BE2C (cell line): ENCODE data around the gene PSMD2.

Experiments
- DNase-seq: peaks from one replicate; pipeline ENCODE4 v3.0.0-alpha.2; 2020
- H3K27me3 ChIP-seq: fragments of 250-450 bp; sonication (Bioruptor Pico); 2 replicates; pipeline ENCODE4 v1.5.1; 2020; ENCODE audit warnings: mild to moderate bottlenecking
- H3K36me3 ChIP-seq: fragments of 250-450 bp; sonication (Bioruptor Pico); 2 replicates; pipeline ENCODE4 v1.5.1; 2020; ENCODE audit warnings: mild to moderate bottlenecking
- H3K4me1 ChIP-seq: fragments of 250-450 bp; sonication (Bioruptor Pico); 2 replicates; pipeline ENCODE4 v1.5.1; 2020
- H3K4me3 ChIP-seq: 2 replicates; pipeline ENCODE4 v1.5.1; 2011; ENCODE audit warnings: low read depth, low read length
- H3K9me3 ChIP-seq: fragments of 250-450 bp; sonication (Bioruptor Pico); 2 replicates; pipeline ENCODE4 v1.5.1; 2020
- CTCF ChIP-seq: IDR thresholded peaks from 2 replicates; pipeline ENCODE4 v1.5.1; 2012; ENCODE audit warnings: mild to moderate bottlenecking, low read depth, low read length

The PSMD2 gene

GRCh38 chr3:184349563-184350470, 50.8 kb downstream of the PSMD2 start:
- H3K4me1 ChIP-seq: 0 out of 2 replicates have a peak, but pooled peaks cover 3% of the 10 kb centered on the region
- H3K27me3 ChIP-seq: no peaks in the 10 kb centered on the region
- no peak for DNase-seq
- H3K9me3 ChIP-seq: no peaks in the 10 kb centered on the region
- H3K36me3 ChIP-seq: peaks cover 1% of the 10 kb centered on the region
- TF ChIP-seq CTCF: no peak
- H3K4me3 ChIP-seq: no peak overlapping the region

DNA sequence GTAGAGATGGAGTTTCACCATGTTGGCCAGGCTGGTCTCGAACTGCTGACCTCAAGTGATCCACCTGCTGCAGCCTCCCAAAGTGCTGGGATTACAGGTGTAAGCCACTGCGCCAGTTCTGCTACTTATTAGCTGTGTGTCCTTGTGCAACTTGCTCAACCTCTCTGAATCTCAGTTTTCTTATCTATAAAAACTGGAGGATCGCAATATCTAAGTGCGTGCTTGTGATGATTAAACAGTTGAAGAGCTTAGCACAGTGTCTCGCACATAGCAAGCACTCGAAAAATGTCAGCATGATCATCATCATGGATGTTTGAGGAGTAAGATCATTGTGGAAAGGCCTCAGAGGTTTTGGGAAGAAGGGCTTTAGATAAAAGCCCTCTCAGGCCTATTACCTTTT, 51.6 kb downstream of the PSMD2 start:
- no peak for DNase-seq
- no peaks in the 10 kb centered on the region for H3K36me3 ChIP-seq
- H3K27me3 ChIP-seq: no peaks in the 10 kb centered on the region
- no peaks in the 10 kb centered on the region for H3K4me1 ChIP-seq
- no peak overlapping the region for H3K4me3 ChIP-seq
- TF ChIP-seq CTCF: no peak
- H3K9me3 ChIP-seq: no peaks in the 10 kb centered on the region

DNA sequence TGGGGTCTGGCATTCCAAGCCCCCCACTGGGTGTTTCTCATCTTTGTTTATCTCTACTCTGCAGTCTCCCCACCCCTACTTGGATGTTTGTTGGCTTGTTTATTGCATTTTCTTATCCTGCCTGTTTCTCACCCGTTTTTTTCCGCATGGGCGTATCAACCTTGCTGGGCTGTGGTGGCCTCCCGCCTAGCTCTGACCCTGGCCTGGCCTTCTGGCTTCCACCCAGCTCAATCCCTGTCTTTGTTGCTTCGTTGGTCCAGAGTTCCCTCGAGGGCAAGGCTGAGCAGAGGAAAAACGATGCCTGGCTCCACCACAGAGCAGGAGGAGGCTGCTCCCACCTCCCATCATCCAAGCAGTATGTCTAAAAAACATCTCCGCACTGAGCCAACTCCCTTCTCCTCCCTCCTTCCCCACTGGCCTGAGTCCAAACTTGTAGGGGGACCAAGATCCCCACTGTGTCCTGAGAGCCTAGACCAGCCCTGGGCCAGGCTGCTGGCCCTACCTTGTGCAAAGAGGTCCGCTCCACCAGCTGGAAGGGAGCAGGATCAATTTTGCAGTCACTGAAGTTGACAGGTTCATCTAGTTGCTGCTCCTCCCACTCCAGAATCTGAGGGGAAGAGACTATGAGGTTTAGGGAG, 52.6 kb downstream of the PSMD2 start:
- no peak for TF ChIP-seq CTCF
- Histone ChIP-seq H3K9me3 (no peaks in the 10 kb centered on the region), H3K4me1 (no peaks in the 10 kb centered on the region), H3K36me3 (no peaks in the 10 kb centered on the region), H3K27me3 (no peaks in the 10 kb centered on the region), H3K4me3 (no peak overlapping the region)
- DNase-seq: no peak

DNA sequence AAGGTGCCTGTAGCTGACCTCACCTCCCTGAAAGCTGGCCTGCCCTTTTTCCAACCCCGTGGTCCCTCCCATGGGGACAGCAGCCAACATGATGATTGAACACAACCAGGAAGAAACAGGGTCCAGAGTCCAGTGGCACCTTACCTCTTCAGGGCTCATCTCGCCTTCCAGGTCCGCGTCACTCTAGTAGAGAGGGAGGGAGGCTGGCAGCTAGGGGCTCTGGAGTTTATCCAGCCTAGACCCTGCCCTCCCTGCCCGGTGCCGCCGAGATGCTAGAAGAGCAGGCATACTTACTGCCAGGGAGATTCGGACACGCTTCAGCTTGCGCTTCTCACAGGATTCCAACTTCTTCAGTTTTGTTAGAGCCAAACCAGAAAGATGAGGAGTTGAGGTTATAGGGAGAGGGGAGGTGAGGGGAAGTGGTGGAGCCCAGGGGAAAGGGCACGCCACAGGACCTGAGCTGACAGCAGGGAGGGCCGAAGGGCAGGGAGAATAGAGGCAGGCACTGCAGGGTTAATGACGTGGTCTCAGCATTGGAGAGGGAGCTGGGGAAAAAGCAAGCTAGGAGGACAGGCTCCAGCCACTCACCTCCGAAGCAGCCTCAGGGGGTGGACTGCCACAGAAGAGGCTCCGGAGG, 53.2 kb downstream of the PSMD2 start:
- Histone ChIP-seq H3K9me3 (no peaks in the 10 kb centered on the region), H3K4me3 (no peak overlapping the region), H3K4me1 (no peaks in the 10 kb centered on the region), H3K27me3 (no peaks in the 10 kb centered on the region), H3K36me3 (no peaks in the 10 kb centered on the region)
- no peak for DNase-seq
- no peak for TF ChIP-seq CTCF

GRCh38 chr3:184352897-184353545, 54.0 kb downstream of the PSMD2 start:
- no peak for DNase-seq
- H3K4me1 ChIP-seq: no peaks in the 10 kb centered on the region
- H3K9me3 ChIP-seq: no peaks in the 10 kb centered on the region
- TF ChIP-seq CTCF: no peak
- H3K36me3 ChIP-seq: no peaks in the 10 kb centered on the region
- no peak overlapping the region for H3K4me3 ChIP-seq
- no peaks in the 10 kb centered on the region for H3K27me3 ChIP-seq
